Measurements from ENCODE around the gene KLHL17. TPM values are rescaled to one million over a fixed set of nuclear protein-coding genes. Genes with fewer than 3 reads are reported as not detected.

The KLHL17 gene
- total RNA-seq, 4 donors from 2014 or later, result 3.7 to 10.8 (median 6.2) TPM

DNA sequence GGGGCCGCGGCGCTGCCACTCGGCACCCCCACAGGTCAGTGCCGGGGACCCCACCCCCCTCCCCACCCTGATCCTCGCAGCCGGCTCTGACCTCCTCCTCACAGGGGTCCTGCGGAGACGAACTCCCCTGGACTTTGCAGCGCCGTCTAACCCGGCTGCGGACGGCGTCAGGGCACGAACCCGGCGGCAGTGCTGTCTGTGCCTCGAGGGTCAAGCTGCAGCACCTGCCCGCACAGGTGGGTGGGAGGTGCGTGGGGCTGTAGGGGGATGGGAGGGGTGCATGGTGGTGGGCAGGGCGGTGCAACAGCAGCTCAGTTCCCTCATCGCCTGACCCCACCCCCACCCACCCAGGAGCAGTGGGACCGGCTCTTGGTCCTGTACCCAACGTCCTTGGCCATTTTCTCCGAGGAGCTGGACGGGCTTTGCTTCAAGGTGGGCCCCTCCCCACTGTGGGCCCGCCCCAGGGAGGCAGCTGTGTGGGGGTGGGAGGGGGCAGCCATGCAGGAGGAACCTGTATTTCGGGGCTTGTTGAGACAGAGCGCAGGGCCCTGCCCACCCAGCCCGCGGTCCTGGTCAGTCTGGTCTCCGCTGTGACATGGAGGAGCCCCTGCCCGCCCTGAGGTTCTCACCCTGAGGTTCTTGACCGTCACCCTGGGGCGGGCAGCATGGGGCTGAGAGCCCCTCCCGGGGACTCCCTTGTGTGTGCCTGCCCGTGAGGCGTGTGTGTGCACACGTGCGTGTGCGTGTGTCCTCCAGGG lies 10.8 kb downstream of the KLHL17 start:
- H3K4me3 ChIP-seq, result no peak overlapping the region
- peaks cover 14 to 23% (median 20%) of the 10 kb centered on the region in 4 donors for H3K4me1 ChIP-seq
- WGBS, result 68% methylated on average over 11 of the region's 42 CpGs
- intact Hi-C loops (cut with DNase I), result no loop called here
- no peaks in the 10 kb centered on the region for H3K36me3 ChIP-seq
- H3K27me3 ChIP-seq, result peaks cover 0 to 92% (median 32%) of the 10 kb centered on the region in 4 donors
- no peak overlapping the region for H3K27ac ChIP-seq (replicated peaks in 1 of 4)
- H3K9me3 ChIP-seq, result no peaks in the 10 kb centered on the region
- DNase-seq (ENCODE audit: extremely low spot score), result no peak
- TF ChIP-seq POLR2A (IDR thresholded peaks at IDR 0.05; ENCODE audit: low read depth) (no peak), EP300 (IDR thresholded peaks at IDR 0.05) (no peak), POLR2AphosphoS5 (IDR thresholded peaks at IDR 0.05) (no peak)
- TF ChIP-seq, protein P1, sequence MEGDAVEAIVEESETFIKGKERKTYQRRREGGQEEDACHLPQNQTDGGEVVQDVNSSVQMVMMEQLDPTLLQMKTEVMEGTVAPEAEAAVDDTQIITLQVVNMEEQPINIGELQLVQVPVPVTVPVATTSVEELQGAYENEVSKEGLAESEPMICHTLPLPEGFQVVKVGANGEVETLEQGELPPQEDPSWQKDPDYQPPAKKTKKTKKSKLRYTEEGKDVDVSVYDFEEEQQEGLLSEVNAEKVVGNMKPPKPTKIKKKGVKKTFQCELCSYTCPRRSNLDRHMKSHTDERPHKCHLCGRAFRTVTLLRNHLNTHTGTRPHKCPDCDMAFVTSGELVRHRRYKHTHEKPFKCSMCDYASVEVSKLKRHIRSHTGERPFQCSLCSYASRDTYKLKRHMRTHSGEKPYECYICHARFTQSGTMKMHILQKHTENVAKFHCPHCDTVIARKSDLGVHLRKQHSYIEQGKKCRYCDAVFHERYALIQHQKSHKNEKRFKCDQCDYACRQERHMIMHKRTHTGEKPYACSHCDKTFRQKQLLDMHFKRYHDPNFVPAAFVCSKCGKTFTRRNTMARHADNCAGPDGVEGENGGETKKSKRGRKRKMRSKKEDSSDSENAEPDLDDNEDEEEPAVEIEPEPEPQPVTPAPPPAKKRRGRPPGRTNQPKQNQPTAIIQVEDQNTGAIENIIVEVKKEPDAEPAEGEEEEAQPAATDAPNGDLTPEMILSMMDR (IDR thresholded peaks at IDR 0.05), result no peak

DNA sequence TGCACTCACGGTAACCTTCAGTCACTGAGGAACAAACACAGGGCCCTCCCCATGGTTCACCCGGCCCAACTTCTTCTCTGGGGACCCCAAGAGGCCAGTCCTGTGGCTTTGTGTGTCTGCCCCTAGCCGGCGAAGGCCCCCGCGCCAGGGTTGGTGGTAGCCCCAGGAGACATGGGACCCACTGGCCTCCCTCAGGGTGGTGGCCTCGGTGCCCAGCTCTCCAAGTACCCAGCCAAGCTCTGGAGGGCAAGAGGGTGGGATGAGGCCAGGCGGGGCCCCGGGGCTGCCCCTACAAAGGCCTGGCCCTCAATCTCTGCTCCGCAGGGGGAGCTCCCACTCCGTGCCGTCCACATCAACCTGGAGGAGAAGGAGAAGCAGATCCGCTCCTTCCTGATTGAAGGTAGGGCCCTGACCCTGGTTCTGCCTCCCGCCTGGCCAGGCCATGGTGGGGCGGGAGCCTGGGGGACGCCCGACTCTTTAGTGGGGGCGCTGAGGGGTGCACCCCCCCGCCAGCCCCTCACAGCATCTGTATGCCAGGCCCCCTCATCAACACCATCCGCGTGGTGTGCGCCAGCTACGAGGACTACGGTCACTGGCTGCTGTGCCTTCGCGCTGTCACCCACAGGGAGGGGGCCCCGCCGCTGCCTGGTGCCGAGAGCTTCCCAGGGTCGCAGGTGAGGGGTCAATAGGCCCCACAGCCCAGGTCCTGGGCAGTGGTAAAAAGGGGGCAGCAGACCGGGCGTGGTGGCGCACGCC lies 11.5 kb downstream of the KLHL17 start:
- H3K9me3 ChIP-seq, result no peaks in the 10 kb centered on the region
- TF ChIP-seq POLR2AphosphoS5 (IDR thresholded peaks at IDR 0.05) (no peak), POLR2A (IDR thresholded peaks at IDR 0.05; ENCODE audit: low read depth) (no peak), EP300 (IDR thresholded peaks at IDR 0.05) (no peak)
- TF ChIP-seq, protein P1 (IDR thresholded peaks at IDR 0.05), result no peak
- peaks cover 11 to 20% (median 17%) of the 10 kb centered on the region in 4 donors for H3K4me1 ChIP-seq
- no peaks in the 10 kb centered on the region for H3K36me3 ChIP-seq
- H3K27ac ChIP-seq (replicated peaks in 1 of 4), result no peak overlapping the region
- 86% methylated on average over 7 of the region's 34 CpGs for WGBS
- DNase-seq (ENCODE audit: extremely low spot score), result no peak
- no peak overlapping the region for H3K4me3 ChIP-seq
- intact Hi-C loops (cut with DNase I), result no loop called here
- peaks cover 0 to 95% (median 32%) of the 10 kb centered on the region in 4 donors for H3K27me3 ChIP-seq

DNA sequence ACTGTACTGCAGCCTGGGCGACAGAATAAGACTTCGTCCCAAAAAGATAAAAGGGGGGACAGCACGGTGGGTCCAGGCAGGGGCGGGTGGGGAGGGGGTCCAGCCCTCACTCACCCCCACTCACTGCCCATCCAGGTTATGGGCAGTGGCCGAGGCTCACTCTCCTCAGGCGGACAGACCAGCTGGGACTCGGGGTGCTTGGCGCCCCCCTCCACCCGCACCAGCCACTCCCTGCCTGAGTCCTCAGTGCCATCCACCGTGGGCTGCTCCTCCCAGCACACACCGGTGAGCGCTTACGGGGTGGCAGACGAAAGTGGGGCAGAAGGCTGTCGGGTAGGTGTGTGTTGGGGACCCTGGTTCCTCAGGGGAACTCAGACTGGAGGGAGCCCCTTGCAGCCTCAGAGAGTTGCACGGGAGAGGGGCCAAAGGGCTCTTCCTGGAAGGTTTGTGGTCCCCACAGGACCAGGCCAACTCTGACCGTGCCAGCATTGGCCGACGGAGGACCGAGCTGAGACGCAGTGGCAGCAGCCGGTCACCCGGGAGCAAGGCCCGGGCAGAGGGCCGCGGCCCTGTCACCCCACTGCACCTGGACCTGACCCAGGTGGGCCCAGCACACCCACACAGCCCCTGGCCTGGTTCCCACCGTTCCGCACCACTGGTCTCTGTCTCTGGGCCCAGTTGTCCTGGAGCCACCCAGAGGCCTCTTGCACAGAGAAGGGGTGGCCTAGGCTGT lies 12.5 kb downstream of the KLHL17 start:
- intact Hi-C loops (cut with DNase I), result no loop called here

DNA sequence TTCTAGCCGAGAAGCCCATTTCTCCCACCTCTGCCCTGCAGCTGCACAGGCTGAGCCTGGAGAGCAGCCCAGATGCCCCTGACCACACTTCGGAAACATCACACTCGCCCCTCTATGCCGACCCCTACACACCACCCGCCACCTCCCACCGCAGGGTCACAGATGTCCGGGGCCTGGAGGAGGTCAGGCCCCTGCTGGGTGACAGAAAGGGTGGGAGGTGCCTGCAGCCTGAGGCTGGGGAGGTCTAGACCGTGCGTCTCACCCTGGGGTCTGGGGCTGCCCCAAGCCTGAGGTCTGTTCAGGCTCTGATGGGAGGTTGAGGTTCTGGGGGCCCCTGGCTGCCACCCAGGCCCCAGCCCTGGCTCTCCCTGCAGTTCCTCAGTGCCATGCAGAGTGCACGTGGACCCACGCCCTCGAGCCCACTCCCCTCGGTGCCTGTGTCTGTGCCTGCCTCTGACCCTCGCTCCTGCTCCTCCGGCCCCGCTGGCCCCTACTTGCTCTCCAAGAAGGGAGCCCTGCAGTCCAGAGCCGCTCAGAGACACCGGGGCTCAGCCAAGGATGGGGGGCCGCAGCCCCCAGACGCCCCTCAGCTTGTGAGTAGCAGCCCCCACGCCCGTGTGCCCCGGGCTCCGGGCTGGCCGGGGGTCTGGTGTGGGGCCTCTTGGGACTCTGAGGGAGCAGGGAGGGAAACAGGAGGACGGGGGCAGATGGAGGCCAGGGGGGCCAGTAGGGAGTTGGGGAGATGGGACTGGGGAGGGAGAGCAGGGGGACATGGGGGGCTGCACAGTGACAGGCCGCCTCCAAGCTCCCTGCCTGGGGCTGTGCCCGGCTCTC lies 13.3 kb downstream of the KLHL17 start:
- WGBS, result 74% methylated on average over 17 of the region's 28 CpGs
- TF ChIP-seq POLR2AphosphoS5 (IDR thresholded peaks at IDR 0.05) (no peak), EP300 (IDR thresholded peaks at IDR 0.05) (no peak), POLR2A (IDR thresholded peaks at IDR 0.05; ENCODE audit: low read depth) (no peak)
- TF ChIP-seq, protein P1 (IDR thresholded peaks at IDR 0.05), result no peak
- Histone ChIP-seq H3K27ac (replicated peaks in 1 of 4) (no peak overlapping the region), H3K27me3 (peaks cover 0 to 86% (median 32%) of the 10 kb centered on the region in 4 donors), H3K9me3 (no peaks in the 10 kb centered on the region), H3K36me3 (no peaks in the 10 kb centered on the region), H3K4me3 (no peak overlapping the region), H3K4me1 (peaks cover 5 to 14% (median 10%) of the 10 kb centered on the region in 4 donors)
- no peak for DNase-seq (ENCODE audit: extremely low spot score)
- intact Hi-C loops (cut with DNase I), result no loop called here

More for the DNA sequence above, 12.5 kb downstream of the KLHL17 start:
- H3K4me1 ChIP-seq, result peaks cover 5 to 14% (median 10%) of the 10 kb centered on the region in 4 donors
- peaks cover 0 to 86% (median 32%) of the 10 kb centered on the region in 4 donors for H3K27me3 ChIP-seq
- TF ChIP-seq POLR2AphosphoS5 (IDR thresholded peaks at IDR 0.05) (no peak), POLR2A (IDR thresholded peaks at IDR 0.05; ENCODE audit: low read depth) (no peak)
- TF ChIP-seq, protein P1 (IDR thresholded peaks at IDR 0.05), result no peak
- H3K36me3 ChIP-seq, result no peaks in the 10 kb centered on the region
- H3K27ac ChIP-seq (replicated peaks in 1 of 4), result no peak overlapping the region
- H3K9me3 ChIP-seq, result no peaks in the 10 kb centered on the region
- DNase-seq (ENCODE audit: extremely low spot score), result no peak
- H3K4me3 ChIP-seq, result no peak overlapping the region
- WGBS, result 86% methylated on average over 28 of the region's 28 CpGs
